Loucy (cell line): ENCODE measurements around the gene HOMER3.
A peak's percentile ranks its signal among the peaks of the same experiment; 100 is the strongest.

Experiments used
- H2AFZ ChIP-seq: fragments of 200-600 bp; sonication (generic); 2 replicates; pipeline ENCODE4 v1.6.0; 2016; ENCODE audit warnings: antibody characterized with exemption, mild to moderate bottlenecking, low read length, moderate library complexity
- H3F3A ChIP-seq: fragments of 200-600 bp; 2 replicates; pipeline ENCODE4 v1.6.0; 2016; ENCODE audit warnings: antibody characterized with exemption, low read depth, mild to moderate bottlenecking
- H3K27me3 ChIP-seq: fragments of 200-600 bp; sonication (generic); 2 replicates; pipeline ENCODE4 v1.6.1; 2014; ENCODE audit warnings: low read length, mild to moderate bottlenecking; ENCODE audit not compliant: insufficient read depth, poor library complexity, severe bottlenecking
- H3K36me3 ChIP-seq: fragments of 200-600 bp; sonication (generic); 2 replicates; pipeline ENCODE4 v1.6.1; 2016; ENCODE audit warnings: low read length; ENCODE audit not compliant: insufficient read depth
- H3K4me1 ChIP-seq: fragments of 200-600 bp; sonication (generic); 2 replicates; pipeline ENCODE4 v1.5.1; 2014; ENCODE audit warnings: low read length, mild to moderate bottlenecking; ENCODE audit not compliant: insufficient read depth, poor library complexity, severe bottlenecking
- H3K4me2 ChIP-seq: fragments of 200-600 bp; sonication (generic); 2 replicates; pipeline ENCODE4 v1.6.0; 2014; ENCODE audit warnings: antibody characterized with exemption, low read length, low read depth, mild to moderate bottlenecking; ENCODE audit not compliant: poor library complexity, severe bottlenecking
- H3K4me3 ChIP-seq: fragments of 200-600 bp; sonication (generic); 2 replicates; pipeline ENCODE4 v1.5.1; 2014; ENCODE audit warnings: low read length, mild to moderate bottlenecking, mixed read lengths; ENCODE audit not compliant: poor library complexity, severe bottlenecking
- H3K79me2 ChIP-seq: fragments of 200-600 bp; sonication (generic); 2 replicates; pipeline ENCODE4 v1.6.1; 2014; ENCODE audit warnings: low read length; ENCODE audit not compliant: insufficient read depth
- H3K9ac ChIP-seq: fragments of 200-600 bp; sonication (generic); 2 replicates; pipeline ENCODE4 v1.6.0; 2014; ENCODE audit warnings: mild to moderate bottlenecking, low read depth, low read length, moderate library complexity; ENCODE audit not compliant: poor library complexity, severe bottlenecking
- H3K9me2 ChIP-seq: fragments of 200-600 bp; sonication (generic); replicated peaks from 2 replicates; pipeline ENCODE4 v1.6.1; 2016; ENCODE audit warnings: low read depth, low read length, mixed read lengths
- H3K9me3 ChIP-seq: fragments of 200-600 bp; sonication (generic); 2 replicates; pipeline ENCODE4 v1.6.1; 2014; ENCODE audit warnings: mild to moderate bottlenecking, antibody characterized with exemption, low read length, low read depth; ENCODE audit not compliant: insufficient read depth
- H4K20me1 ChIP-seq: fragments of 200-600 bp; sonication (generic); 2 replicates; pipeline ENCODE4 v1.6.0; 2014; ENCODE audit warnings: antibody characterized with exemption, low read length, mild to moderate bottlenecking; ENCODE audit not compliant: insufficient read depth, poor library complexity, severe bottlenecking
- EZH2phosphoT487 ChIP-seq: fragments of 200-600 bp; IDR thresholded peaks from 2 replicates; pipeline ENCODE4 v1.6.1; 2018; ENCODE audit warnings: antibody characterized with exemption, mild to moderate bottlenecking, moderate library complexity, borderline replicate concordance
- TF ChIP-seq, protein P1 (sequence below): fragments of 200-600 bp; sonication (generic); conservative IDR thresholded peaks from 2 replicates; pipeline ENCODE4 v1.5.1; 2014; ENCODE audit warnings: mild to moderate bottlenecking, antibody characterized with exemption, low read length

HOMER3 gene

DNA sequence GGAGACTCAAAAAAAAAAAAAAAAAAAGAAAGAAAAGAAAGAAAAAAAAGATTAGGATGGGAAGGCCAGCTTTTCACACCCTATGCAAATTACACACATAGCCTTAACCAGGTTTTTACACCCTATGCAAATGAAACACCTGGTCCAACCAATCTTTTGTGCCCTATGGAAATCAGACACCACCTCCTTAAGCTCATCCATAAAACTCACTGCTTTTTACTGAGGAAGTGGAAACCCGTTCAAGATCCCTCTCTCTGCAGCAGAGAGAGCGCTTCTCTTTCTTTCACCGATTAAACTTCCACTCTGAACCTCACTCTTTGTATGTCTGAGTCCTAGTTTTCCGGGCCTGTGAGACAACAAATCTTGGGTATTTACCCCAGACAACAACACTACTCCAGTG is 25.3 kb upstream of the HOMER3 start:
- no peak overlapping the region for H3K4me3 ChIP-seq
- H3K9me3 ChIP-seq: no peaks in the 10 kb centered on the region
- H2AFZ ChIP-seq: peak overlapping the region; percentile 80; the same call in 1 of the 2 replicates
- TF ChIP-seq, protein P1, sequence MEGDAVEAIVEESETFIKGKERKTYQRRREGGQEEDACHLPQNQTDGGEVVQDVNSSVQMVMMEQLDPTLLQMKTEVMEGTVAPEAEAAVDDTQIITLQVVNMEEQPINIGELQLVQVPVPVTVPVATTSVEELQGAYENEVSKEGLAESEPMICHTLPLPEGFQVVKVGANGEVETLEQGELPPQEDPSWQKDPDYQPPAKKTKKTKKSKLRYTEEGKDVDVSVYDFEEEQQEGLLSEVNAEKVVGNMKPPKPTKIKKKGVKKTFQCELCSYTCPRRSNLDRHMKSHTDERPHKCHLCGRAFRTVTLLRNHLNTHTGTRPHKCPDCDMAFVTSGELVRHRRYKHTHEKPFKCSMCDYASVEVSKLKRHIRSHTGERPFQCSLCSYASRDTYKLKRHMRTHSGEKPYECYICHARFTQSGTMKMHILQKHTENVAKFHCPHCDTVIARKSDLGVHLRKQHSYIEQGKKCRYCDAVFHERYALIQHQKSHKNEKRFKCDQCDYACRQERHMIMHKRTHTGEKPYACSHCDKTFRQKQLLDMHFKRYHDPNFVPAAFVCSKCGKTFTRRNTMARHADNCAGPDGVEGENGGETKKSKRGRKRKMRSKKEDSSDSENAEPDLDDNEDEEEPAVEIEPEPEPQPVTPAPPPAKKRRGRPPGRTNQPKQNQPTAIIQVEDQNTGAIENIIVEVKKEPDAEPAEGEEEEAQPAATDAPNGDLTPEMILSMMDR: no peak
- TF ChIP-seq EZH2phosphoT487: no peak
- no peaks in the 10 kb centered on the region for H3K9me2 ChIP-seq
- no peaks in the 10 kb centered on the region for H4K20me1 ChIP-seq
- H3K9ac ChIP-seq: no peak overlapping the region
- H3K4me2 ChIP-seq: no peak overlapping the region
- no peaks in the 10 kb centered on the region for H3K36me3 ChIP-seq
- no peaks in the 10 kb centered on the region for H3K79me2 ChIP-seq
- H3K4me1 ChIP-seq: peaks cover 3% of the 10 kb centered on the region
- no peaks in the 10 kb centered on the region for H3F3A ChIP-seq
- H3K27me3 ChIP-seq: no peaks in the 10 kb centered on the region

DNA sequence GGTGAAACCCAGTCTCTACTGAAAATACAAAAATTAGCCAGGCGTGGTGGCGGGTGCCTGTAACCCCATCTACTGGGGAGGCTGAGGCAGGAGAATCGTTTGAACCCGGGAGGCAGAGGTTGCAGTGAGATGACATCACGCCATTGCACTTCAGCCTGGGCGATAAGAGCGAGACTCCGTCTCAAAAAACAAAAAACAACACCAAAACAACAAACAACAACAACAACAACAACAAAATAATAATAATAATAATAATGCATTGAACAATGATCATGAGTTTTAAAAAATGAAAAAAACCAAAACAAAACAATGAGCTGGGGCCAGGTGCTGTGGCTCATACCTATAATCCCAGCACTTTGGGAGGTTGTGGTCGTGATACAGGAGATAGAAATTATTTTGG is 23.1 kb upstream of the HOMER3 start:
- no peaks in the 10 kb centered on the region for H3K79me2 ChIP-seq
- no peaks in the 10 kb centered on the region for H3K9me3 ChIP-seq
- peaks cover 3% of the 10 kb centered on the region for H3K4me1 ChIP-seq
- no peaks in the 10 kb centered on the region for H3K36me3 ChIP-seq
- H3K27me3 ChIP-seq: no peaks in the 10 kb centered on the region
- H3K9ac ChIP-seq: no peak overlapping the region
- no peaks in the 10 kb centered on the region for H3K9me2 ChIP-seq
- no peaks in the 10 kb centered on the region for H3F3A ChIP-seq
- H3K4me2 ChIP-seq: no peak overlapping the region
- TF ChIP-seq EZH2phosphoT487: no peak
- TF ChIP-seq, protein P1: no peak
- no peak overlapping the region for H2AFZ ChIP-seq
- H3K4me3 ChIP-seq: no peak overlapping the region
- H4K20me1 ChIP-seq: no peaks in the 10 kb centered on the region

DNA sequence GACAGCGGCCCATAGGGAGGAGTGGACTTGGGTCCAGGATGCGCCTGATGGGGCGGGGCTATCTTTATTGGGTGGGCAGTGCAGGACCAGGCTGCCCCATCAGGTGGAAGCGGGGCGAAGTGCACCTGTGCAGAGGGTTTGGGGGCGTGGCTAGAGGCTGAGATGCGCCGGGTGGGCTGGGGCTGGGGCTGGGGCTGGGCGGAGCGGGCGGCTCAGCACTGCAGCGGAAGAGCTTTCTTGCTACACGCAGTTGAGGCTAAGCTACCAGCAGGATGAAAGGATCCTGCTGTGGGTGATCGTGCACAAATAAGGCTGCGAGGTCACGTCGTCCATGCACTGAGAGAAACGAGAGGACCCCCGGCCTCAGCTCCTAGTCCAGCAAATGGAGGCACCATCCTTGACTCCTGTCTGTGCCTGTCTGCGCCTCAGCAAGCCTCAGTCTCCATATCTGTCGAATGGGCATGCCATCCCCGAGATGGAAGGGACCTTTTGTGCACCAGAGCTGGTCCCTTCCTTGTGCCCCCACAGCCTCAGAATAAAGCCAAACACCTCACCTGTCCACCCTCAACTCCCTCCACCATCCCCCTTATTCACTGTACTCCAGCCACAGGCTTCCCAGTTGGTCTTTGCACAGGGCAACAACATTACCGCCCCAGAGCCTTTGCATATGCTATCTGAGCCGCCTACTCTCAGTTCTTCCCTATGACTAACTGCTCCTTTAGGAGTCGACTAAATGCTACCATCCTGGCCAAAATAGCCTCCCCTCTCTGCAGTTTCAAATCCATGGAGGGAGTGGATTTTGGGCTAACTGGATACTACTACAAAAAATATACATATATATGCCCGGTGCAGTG is 21.0 kb upstream of the HOMER3 start:
- Histone ChIP-seq H3K4me3 (no peak overlapping the region), H3K9me3 (no peaks in the 10 kb centered on the region), H3K79me2 (no peaks in the 10 kb centered on the region), H3K36me3 (no peaks in the 10 kb centered on the region), H3F3A (no peaks in the 10 kb centered on the region), H3K27me3 (no peaks in the 10 kb centered on the region), H3K4me1 (peaks cover 3% of the 10 kb centered on the region), H2AFZ (no peak overlapping the region), H3K4me2 (no peak overlapping the region), H3K9ac (no peak overlapping the region), H3K9me2 (no peaks in the 10 kb centered on the region), H4K20me1 (no peaks in the 10 kb centered on the region)
- TF ChIP-seq, protein P1: no peak
- TF ChIP-seq EZH2phosphoT487: no peak
